HG02970 (cell line): Measurements from ENCODE around the gene NT5M.

Experiments used
- ATAC-seq: cut with Tn5 transposase; IDR thresholded peaks from one replicate; pipeline ENCODE4 v1.9.1; 2021; ENCODE audit warnings: mild to moderate bottlenecking, moderate library complexity, moderate number of reproducible peaks; ENCODE audit not compliant: unreplicated experiment, low FRiP score

The NT5M gene

GRCh38 chr17:17352836-17353624 lies 49.9 kb downstream of the NT5M start:
- ATAC-seq: no peak

- no peak for ATAC-seq
These were observed 50.7 kb downstream of the NT5M start for GRCh38 chr17:17353625-17354484.

GRCh38 chr17:17354560-17355349 lies 51.6 kb downstream of the NT5M start:
- ATAC-seq: no peak

GRCh38 chr17:17355426-17355825 lies 52.3 kb downstream of the NT5M start:
- no peak for ATAC-seq

- no peak for ATAC-seq
These were observed 53.2 kb downstream of the NT5M start for GRCh38 chr17:17356149-17356930.

GRCh38 chr17:17356931-17357270 lies 53.7 kb downstream of the NT5M start:
- no peak for ATAC-seq

GRCh38 chr17:17358060-17358751 lies 55.0 kb downstream of the NT5M start:
- ATAC-seq: no peak

- ATAC-seq: no peak
These were observed 55.7 kb downstream of the NT5M start for GRCh38 chr17:17358866-17359265.

- no peak for ATAC-seq
These were observed 56.1 kb downstream of the NT5M start for GRCh38 chr17:17359271-17359670.

- ATAC-seq: no peak
These were observed 57.0 kb downstream of the NT5M start for GRCh38 chr17:17360087-17360730.

GRCh38 chr17:17361543-17361866 lies 58.3 kb downstream of the NT5M start:
- ATAC-seq: no peak

GRCh38 chr17:17361867-17362539 lies 58.8 kb downstream of the NT5M start:
- ATAC-seq: no peak

GRCh38 chr17:17362540-17362930 lies 59.4 kb downstream of the NT5M start:
- no peak for ATAC-seq

GRCh38 chr17:17363638-17364337 lies 60.6 kb downstream of the NT5M start:
- ATAC-seq: no peak

GRCh38 chr17:17364338-17364667 lies 61.1 kb downstream of the NT5M start:
- no peak for ATAC-seq

GRCh38 chr17:17365476-17366110 lies 62.4 kb downstream of the NT5M start:
- ATAC-seq: no peak

GRCh38 chr17:17366235-17366634 lies 63.1 kb downstream of the NT5M start:
- ATAC-seq: no peak
